Astrocyte of the hippocampus (primary cell): ENCODE results near the gene CYP4F11.
"Not testable (repeated sequence)": the region's sequence is repeated elsewhere in the genome, so short reads cannot be mapped to it uniquely, and the experiment has no call there.

Source experiments
- DNase-seq: peaks from one replicate; pipeline ENCODE4 v3.0.0; 2011; ENCODE audit warnings: low read depth, low spot score

Gene CYP4F11

GRCh38 chr19:15874821-15875474 lies 59.4 kb downstream of the CYP4F11 start:
- no peak for DNase-seq

GRCh38 chr19:15873771-15874170 lies 60.6 kb downstream of the CYP4F11 start:
- not testable (repeated sequence) for DNase-seq

- no peak for DNase-seq
These were observed 62.8 kb downstream of the CYP4F11 start for GRCh38 chr19:15871570-15871969.

- DNase-seq = no peak
These were observed 64.5 kb downstream of the CYP4F11 start for GRCh38 chr19:15869873-15870272.

GRCh38 chr19:15869109-15869555 lies 65.2 kb downstream of the CYP4F11 start:
- DNase-seq = peak; percentile 11

- DNase-seq = no peak
These were observed 67.7 kb downstream of the CYP4F11 start for GRCh38 chr19:15866636-15867035.

GRCh38 chr19:15864824-15865223 lies 69.5 kb downstream of the CYP4F11 start:
- no peak for DNase-seq

GRCh38 chr19:15863272-15863671 lies 71.1 kb downstream of the CYP4F11 start:
- no peak for DNase-seq

- no peak for DNase-seq
These were observed 71.9 kb downstream of the CYP4F11 start for GRCh38 chr19:15862444-15862843.
